GM03348 (cell line): ENCODE data around the gene PTDSS2.

Experiments
- DNase-seq: peaks from one replicate; pipeline ENCODE4 v3.0.0; 2012; ENCODE audit warnings: low spot score

PTDSS2 gene

DNA sequence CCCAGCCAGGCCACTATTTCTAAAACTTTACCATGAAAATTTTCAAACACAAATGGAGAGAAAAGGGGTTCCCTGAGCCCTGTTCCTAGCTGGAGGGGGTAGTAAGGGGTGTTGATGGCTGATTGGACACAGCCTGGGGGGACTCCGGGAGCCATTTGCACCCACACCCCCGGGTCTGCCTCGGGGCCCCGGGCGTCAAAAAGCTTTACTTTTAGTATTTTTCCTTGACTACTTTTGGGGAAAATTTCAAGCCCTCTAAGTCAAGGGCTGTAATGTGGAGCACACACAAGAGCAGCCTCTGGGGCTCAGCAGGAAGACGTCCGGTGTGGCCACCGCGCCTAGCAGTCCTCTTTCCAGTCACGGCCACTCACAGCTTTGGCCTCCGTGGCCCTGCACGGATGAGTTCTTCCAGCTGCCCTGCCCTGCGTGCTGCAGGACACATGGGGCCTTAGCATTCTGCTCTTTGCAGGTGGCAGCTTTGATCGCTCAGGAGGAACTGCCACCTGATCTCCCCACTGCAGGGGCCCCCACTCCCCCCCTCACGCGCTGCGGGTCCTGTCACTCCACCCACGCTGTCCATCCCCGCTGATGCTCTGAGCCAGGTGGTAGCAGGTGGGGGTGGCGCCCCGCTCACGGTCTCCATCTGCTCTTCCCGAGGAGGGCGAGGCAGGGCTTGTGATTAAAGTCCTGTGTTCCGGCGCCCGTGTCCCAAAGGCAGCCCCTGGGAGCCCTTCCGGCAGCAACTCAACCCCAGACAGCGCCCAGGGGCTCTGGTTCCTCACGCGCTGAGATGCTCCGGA lies 42.5 kb downstream of the PTDSS2 start:
- no peak for DNase-seq

DNA sequence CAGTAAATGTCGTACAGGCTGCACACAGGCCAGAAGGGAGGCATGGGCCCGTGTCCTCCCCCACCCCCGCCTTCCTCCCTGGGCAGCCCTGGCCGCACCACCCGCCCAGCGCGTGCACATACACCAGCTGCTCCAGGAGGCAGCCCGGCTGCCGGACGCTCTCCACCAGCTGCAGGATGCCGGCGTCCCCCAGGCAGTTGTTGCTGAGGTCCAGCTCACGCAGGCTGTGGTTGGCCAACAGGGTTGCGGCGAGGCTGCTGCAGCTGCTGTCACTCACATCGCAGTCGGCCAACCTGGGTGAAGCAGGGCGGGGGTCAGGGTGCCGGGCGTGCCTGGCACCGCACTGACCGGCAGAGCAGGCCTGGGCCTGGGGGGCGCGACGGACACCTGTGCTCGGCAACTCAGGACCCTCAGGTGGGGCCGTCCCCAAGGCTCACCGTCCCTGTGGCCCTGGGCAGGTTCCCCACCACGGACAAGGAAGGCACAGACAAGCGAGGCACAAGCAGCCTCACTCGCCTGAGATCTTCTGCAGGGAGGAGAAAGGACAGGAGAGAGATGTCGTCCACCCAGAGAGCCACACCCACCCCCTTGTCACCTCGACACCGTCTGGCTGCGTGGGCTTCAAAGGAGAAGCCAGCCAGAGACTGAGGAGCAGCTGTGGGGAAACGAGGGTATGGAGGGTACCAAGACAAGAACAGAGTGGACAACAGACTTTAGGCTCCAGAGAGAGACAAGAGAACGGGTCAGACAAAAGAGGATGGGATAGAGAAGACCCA lies 44.9 kb downstream of the PTDSS2 start:
- no peak for DNase-seq

DNA sequence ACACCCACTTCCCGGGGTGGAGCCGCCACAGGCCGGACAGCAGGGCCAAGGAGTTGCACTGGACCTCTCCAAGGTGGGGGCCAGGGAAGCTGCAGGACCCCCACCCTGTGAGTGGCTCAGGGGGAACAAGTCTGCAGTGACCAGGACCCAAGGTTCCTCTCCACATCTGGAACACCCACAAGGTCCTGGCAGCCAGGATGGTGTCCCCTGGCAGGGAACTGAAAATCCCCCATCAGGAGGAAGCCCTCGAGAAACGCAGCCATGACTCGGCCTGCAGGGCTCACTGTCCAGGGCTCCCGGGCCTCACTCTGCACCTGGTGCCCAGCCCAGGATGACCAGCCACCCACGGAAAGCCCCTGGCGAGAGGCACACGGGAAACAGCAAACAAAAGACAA lies 45.5 kb downstream of the PTDSS2 start:
- DNase-seq: no peak

DNA sequence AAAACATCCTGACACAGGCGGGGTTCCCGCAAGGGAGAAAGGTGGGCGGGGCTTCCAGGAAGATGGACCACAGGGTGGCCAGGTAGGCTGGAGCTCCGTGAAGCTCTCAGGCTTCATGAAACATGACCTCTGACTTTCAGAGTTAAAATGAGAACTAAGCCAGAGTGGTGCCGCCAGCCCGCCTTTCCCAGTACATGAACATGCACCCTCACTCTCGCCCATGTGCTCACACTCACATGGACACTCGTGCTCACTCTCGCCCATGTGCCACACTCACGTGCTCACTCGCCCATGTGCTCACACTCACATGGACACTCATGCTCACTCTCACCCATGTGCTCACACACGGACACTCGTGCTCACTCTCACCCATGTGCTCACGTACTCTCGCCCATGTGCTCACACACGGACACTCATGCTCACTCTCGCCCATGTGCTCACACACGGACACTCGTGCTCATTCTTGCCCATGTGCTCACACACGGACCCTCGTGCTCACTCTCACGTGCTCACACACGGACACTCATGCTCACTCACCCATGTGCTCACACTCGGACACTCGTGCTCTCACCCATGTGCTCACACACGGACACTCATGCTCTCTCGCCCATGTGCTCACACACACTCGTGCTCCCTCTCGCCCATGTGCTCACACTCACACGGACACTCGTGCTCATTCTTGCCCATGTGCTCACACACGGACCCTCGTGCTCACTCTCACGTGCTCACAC lies 46.9 kb downstream of the PTDSS2 start:
- DNase-seq: no peak

DNA sequence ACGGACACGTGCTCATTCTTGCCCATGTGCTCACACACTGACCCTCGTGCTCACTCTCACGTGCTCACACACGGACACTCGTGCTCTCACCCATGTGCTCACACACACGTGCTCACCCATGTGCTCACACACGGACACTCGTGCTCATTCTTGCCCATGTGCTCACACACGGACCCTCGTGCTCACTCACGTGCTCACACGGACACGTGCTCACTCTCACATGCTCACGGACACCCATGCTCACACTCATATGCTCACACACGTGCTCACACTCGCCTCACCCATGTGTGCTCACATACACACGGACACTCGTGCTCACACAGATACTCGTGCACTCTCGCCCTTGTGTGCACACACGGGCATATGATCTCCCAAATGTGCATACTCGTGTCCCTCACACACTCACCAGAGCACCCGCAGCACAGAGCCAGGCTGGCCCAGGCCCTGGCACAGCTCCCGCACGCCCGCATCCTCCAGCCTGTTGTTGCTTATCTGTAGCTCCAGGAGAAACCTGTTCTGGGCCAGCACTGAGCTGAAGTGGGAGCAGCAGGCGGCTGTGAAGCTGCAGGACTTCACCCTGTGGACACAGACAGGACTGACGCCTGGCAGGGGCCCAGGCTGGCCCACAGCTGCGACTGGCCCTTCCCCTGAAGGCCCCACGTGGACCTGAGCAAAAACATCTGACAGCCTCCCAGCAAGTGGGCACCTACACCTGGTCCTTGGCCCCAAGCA lies 47.7 kb downstream of the PTDSS2 start:
- DNase-seq: no peak

DNA sequence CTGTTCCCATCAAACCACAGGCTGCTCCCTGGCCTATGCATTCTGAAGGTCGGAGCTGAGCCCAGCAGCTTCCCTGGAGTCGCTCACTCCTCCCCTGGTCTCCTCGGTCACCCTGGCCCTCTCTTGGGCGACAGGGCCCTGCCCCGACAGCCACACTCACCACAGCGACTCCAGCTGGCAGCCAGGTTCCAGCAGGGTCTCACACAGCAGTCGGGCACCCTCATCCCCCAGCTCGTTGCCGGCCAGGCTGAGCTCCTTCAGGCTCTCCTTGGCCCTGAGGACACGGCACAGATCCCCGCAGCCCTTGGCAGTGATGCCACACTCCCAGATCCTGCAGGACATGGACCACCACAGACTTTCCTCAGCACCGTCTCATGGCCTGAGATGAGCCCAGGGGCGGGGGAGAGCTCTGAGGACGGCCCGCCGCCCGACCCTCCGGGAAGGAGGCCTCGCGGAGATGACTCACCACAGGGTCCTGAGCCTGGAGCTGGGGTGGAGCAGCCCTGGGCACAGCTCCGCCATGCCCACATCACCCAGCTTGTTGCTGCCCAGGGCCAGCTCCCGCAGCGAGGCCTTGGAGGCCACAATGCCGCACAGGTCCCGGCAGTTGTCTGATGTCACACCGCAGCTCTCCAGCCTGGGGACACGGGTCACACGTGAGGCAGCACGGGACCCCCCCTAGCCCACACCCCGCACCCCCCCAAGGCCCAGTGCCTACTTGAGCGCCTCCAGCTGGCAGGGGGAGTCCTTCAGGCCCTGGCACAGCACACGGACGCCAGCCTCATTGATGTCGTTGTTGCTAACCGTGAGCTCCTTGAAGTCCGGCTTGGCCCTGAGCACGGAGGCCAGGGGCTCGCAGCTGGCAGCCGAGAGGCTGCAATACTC lies 48.5 kb downstream of the PTDSS2 start:
- no peak for DNase-seq

DNA sequence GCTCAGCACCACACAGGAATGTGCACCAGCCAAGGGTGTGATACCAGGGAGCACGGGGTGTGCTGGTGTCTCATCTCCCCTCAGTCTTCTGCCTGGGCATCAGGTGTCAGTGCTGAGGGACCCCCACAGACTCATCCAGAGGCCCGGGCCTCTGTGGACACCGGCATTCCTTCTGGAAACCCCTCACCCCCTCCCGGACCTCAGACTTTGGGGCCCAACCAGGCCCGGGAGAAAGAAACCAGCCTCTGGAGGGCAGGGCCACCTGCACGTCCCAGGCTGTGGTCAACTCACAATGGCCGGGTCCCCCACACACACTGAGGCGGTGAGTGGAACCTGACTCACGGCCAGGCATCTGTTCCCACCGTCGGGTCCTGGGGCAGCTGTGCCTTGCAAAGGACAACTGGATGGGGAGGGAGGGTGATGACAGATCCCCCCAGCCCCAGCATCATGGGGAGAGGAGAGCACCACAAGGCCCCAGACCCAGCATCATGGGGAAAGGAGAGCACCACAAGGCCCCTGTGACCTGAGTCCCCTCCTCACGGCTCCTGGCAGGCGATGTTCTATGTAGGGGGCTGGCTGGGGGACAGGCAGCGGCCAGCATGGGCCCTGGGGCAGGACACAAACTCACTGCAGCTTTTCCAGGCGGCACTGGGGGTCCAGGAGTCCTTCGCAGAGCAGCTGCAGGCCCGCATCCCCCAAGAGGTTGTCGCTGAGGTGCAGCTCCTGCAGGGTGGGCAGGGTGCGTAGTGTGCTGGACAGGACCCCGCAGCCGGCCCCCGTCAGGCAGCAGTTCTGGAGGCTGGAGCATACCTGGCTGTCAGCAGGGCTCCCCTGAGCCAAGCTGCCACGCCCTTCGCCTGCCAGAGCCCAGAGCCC lies 49.4 kb downstream of the PTDSS2 start:
- DNase-seq: no peak

DNA sequence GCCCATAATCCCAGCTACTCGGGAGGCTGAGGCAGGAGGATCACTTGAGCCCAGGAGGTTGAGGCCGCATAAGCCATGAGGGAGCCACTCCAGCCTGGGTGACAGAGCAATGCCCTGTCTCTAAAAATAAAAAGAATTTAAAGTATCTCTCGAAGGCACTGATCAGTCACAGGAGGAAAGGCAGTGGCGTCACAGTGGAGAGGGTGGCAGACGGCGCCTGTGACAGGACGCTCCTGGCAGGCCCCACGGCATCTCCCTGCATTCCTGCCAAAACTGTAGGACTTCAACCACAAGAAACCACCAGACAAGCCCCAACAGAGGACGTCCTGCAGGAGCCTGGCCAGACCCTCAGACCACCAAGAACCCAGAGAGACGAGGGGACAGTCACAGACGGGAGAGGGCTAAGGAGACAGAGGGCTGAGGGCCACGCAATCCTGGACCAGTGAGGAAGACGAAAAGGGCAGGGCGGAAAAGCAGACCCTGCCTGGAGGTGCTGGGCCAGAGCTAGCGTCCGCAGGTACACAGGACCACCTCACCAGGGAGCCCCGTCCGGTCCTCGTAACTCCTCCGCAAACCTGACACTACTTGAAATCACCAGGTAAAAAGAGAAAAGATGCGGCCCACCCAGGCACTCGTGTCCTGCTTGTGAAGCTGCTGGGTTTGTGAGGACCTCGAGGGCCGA lies 51.1 kb downstream of the PTDSS2 start:
- DNase-seq: no peak

DNA sequence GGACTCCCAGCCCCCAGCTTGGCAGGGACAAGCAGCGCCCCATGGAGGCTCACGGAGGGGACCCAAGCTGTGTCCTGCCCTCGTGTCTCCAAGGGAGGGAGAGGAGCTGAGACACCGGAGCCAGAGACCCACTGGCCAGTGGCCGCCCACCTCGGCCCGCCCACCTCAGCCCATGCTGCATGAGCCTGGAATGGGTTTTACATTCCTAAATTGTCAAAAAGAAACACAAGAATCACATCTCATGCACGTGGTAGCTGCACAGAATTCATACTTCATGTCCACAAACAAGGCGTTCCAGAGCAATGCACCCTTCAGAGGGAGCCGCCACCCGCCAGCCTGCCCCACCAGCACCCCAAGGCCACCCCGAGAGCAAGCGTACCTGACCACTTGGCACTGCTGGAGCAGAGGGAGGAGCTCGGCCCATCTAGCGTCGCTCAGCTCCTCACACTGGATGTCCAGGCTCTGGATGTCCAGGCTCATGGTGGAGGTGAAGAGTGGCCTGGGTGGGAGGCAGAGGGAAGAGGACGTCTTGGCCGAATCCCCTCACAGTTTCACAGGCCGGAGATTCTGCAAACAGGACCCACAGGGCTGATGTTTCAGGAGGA lies 51.7 kb downstream of the PTDSS2 start:
- DNase-seq: no peak

DNA sequence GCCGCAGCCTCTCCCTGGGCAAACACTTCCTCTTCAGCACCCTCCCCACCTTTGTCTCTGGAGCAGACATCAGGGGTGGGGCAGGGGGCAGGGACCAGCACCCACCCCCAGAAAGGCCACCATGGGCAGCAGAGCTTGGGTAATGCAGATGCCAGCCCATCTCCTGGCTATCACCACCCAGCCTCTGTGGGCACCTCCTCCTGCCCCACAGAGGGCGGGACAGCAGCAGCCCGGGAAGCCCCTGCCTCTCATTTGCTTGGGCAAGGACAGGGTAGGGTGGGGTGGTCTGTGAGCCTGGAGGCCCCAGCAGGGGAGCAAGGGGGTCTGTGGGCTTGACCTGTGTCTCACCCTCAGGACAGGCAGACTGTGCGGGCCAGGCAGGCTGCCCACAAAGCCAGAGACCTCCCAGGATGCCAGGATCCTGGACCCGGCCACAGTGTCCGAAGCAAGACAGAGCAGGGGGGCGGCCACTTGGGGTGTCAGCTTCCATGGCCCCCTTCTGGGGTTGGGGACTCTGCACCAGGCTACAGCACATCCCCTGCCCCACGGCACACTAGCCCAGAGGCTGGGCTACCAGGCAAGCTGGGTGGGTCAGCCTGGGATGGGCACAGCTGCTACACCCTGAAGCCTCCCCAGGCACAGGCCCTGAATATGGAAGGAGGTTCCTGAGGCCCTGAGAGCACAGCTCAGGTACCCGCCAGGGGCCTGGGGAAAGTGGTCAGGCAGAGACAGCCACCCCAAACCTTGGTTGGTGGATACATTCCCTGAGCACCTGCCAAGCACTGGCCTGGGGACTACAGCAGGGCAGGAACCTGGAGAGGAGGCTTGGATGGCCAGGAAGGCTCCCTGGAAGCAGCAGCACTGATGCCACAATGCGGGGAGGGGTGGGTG lies 52.5 kb downstream of the PTDSS2 start:
- DNase-seq: no peak

DNA sequence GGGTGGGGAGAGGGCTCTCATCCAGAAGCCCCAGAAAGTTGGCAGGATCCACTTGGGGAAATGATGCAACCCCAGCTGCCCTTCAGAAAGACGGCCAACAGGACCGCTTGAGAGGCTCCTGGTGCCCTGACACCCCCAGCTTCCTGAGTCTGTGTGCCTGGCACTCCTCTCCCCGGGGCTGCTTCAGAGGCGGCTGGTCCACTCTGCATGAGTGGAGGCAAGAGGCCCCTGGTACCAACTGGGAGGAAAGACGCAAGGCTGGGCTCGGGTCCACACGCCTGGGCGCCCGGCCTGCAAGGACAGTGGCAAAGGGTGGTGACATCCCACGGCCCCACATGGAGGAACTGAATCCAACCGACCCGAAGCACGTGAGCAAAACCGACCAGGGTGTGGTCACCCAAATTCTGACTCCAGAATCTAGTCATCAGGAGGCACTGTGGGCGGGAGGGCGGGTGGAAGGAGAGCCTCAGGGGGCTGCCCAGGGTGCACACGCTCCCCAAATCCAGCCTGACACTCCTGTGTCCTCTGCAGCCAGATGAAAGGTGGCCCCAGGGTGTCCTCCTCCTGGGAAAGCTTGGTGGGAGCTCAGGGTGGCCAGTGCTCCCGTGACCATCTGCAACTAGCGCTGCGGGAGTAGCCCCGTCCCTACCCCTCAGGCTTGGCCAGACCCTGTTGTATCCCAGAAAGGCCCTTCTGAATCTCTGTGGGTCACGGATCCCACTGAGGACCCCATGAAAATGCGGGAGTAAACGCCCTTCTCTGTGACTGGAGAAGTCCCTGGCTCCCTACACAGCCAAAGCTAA lies 53.3 kb downstream of the PTDSS2 start:
- DNase-seq: peak; percentile 81

DNA sequence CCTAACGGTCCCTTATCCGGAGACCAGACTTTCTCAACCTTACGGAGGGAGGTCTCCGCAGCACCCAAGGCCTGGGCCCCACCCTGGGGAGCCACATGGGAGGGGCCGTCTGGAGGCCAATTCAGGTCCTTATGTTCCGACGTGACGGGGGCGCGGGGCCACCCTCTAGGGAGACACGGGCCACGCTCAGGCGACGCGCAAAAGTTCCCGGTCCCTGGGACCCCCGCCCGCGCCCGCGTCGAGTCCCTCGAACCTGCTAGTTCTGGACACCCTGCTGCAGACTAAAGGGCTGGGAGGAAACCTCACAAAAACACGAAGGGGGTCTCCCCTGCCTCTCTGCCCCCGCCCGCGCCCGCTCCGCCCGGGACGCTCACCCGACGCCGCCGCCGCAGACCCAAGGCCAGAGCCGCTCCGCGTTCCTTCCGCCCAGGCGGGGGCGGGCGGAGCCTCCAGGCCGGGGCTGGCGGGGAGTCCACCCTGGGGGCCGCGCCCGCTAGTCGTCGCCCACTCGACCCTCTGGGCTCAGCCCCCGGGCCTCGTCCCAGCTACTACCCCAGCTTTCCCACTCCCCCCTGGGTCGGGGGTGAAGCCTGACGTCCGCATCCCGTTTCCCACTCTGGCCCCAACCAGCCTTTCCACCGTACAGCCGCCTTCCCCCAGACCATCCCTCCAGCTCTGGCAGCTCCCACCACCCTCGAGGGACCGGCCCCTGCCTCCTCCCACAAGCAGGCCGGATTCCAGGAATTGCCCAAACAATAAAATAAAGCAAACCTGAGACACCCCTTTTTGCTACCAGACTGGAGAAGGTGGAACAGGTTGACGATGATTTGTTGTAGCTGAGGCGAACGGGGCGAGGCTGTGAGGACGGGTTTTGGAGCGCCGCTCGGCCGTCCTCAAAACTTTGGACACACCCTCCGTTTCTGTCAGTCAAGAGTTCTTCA lies 54.2 kb downstream of the PTDSS2 start:
- peak; percentile 78 for DNase-seq

DNA sequence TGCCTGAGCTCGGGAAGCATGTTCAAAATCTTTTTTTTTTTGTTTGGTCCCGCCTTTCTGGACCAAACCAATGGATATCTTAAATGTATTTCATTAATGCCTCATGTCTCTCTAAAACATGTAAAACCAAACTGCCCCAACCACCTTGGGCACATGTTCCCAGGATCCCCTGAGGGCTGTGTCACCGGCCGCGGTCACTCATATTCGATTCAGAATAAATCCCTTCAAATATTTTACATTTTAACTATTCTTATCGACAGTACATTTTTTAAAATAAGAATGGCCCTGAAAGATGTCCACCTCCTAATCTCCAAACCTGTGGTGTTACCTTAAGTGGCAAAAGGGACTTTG lies 54.9 kb downstream of the PTDSS2 start:
- no peak for DNase-seq

DNA sequence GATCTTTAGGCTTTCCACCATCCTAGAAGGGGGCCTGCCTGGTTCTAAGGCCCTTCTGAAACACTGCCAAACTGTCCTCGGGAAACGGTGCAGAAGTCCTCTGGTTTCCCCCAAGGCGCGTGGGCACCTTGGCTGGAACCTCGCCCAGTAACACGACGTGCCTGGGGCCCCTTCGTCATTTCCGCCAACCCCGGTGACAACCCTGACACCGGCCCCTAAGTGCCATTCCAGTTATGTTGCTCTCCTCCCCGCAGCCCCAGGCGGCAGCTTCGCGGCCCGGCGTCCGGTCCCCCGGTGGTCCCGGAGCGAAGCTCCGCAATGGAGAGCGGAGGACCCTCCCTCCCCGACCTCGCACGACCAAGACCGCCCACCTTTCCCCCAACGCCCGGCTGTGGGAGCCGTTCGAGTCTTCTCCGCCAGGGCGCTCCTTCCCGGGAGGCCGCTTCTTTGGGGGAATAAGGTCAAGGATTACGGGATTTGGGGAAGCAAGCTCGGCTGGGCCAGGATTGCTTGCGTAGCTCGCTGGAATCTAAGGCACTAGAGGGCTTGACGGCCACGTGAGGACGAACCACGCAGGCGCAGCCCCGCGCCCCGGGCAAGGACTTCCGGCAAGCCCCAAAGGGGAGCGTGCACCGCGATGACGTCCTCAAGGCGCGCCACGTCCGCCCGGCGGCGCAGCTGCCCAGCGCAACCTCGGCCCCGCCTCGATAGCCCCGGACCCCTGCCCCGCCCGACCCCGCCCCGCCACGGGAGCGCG lies 56.3 kb downstream of the PTDSS2 start:
- DNase-seq: peak; percentile 99

DNA sequence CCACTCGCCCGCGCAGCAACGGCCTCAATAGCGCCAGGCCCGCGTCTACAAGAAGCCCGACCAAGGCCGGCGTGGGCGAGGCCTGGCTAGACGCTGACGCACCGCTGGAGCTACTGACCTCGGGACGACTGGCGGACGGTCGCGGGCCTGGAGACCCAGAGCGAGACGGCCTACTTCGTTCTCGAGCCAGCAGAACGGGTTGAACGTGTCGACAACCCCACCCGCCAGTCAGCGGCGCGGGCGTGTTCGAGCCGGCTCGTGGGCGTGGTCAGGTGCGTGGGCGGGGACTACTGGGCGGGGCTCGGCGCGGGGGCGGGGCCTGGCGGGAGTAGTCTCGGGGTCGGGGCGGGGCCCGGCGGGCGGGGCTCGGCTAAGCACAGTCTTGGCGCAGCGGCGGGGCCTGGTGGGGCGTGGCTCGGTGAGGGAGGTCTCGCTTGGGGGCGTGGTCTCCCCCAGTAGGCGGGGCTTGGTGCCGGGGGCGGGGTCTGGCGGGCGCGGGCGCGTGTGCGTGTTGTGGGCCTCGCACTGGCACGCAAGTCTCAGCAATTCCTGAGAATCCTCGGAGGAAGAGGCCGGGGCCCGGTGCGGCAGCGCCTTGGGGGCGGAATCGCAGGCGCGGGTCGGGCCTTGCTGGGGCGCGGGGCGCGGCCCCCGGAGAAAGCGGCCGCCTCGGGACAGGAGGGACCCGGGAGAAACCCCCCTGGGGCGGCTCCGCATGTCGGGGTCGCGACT lies 57.1 kb downstream of the PTDSS2 start, which contains the start of gene RNH1:
RNH1 (minus strand) TSS at position 248 of the 732 bp plus-strand sequence. CDS start 5,080 bp downstream, outside the sequence.
- DNase-seq: peak; percentile 100
